HepG2 (cell line): ENCODE results near the gene HNRNPC. TPM values are rescaled to one million over a fixed set of nuclear protein-coding genes. Genes with fewer than 3 reads are reported as not detected.

ENCODE experiments used
- ATF2 ChIP-seq: sonication (generic); formaldehyde crosslinking; IDR thresholded peaks from 2 replicates; pipeline ENCODE4 v1.4.0; 2020; ENCODE audit warnings: missing genetic modification reagents
- ESRRA ChIP-seq: sonication (generic); formaldehyde crosslinking; IDR thresholded peaks from 2 replicates; pipeline ENCODE4 v1.5.1; 2020; ENCODE audit warnings: mild to moderate bottlenecking, low read depth, missing genetic modification reagents
- GABPA ChIP-seq, 2 experiments: IDR thresholded peaks; 2 replicates each; pipeline ENCODE4 v1.6.1; 2011 to 2016; ENCODE audit warnings: low read depth in 2 of 2, low read length in 1 of 2, missing biosample characterization in 1 of 2, missing genetic modification characterization in 1 of 2
- IRX3 ChIP-seq: sonication (generic); formaldehyde crosslinking; IDR thresholded peaks from 2 replicates; pipeline ENCODE4 v1.8.1; 2023; ENCODE audit warnings: mild to moderate bottlenecking, low read depth, missing genetic modification reagents, borderline replicate concordance
- MTA3 ChIP-seq: sonication (generic); formaldehyde crosslinking; IDR thresholded peaks from 2 replicates; pipeline ENCODE4 v1.4.0; 2020; ENCODE audit warnings: missing genetic modification reagents
- MXD3 ChIP-seq: IDR thresholded peaks from 2 replicates; pipeline ENCODE4 v1.6.1; 2016; ENCODE audit warnings: mild to moderate bottlenecking, missing biosample characterization, missing genetic modification reagents
- POLR2G ChIP-seq: fragments of 200-400 bp; formaldehyde crosslinking; IDR thresholded peaks from 2 replicates; pipeline ENCODE4 v1.6.1; 2018; ENCODE audit warnings: mild to moderate bottlenecking, low read depth, low read length, moderate library complexity
- RORA ChIP-seq: sonication (generic); formaldehyde crosslinking; IDR thresholded peaks from 2 replicates; pipeline ENCODE4 v1.5.0; 2020; ENCODE audit warnings: mild to moderate bottlenecking, missing genetic modification reagents, moderate library complexity
- SMAD9 ChIP-seq: sonication (generic); formaldehyde crosslinking; IDR thresholded peaks from 2 replicates; pipeline ENCODE4 v1.5.1; 2020; ENCODE audit warnings: mild to moderate bottlenecking, missing genetic modification reagents
- SNAPC4 ChIP-seq: sonication (generic); formaldehyde crosslinking; IDR thresholded peaks from 2 replicates; pipeline ENCODE4 v1.4.0; 2020; ENCODE audit warnings: mild to moderate bottlenecking, missing genetic modification reagents
- SP140L ChIP-seq: sonication (generic); formaldehyde crosslinking; IDR thresholded peaks from 2 replicates; pipeline ENCODE4 v1.4.0; 2020; ENCODE audit warnings: missing genetic modification reagents, borderline replicate concordance
- STAG1 ChIP-seq: sonication (generic); formaldehyde crosslinking; IDR thresholded peaks from 2 replicates; pipeline ENCODE4 v1.4.0; 2020; ENCODE audit warnings: missing genetic modification reagents
- TMF1 ChIP-seq: sonication (generic); formaldehyde crosslinking; IDR thresholded peaks from 2 replicates; pipeline ENCODE4 v1.8.1; 2022; ENCODE audit warnings: low read depth, missing genetic modification reagents
- WIZ ChIP-seq: sonication (generic); formaldehyde crosslinking; IDR thresholded peaks from 2 replicates; pipeline ENCODE4 v1.5.1; 2020; ENCODE audit warnings: mild to moderate bottlenecking, missing genetic modification reagents
- ZNF160 ChIP-seq: sonication (generic); formaldehyde crosslinking; IDR thresholded peaks from 2 replicates; pipeline ENCODE4 v1.8.0; 2022; ENCODE audit warnings: mild to moderate bottlenecking, inconsistent platforms, missing genetic modification reagents
- ZNF350 ChIP-seq: sonication (generic); formaldehyde crosslinking; IDR thresholded peaks from 2 replicates; pipeline ENCODE4 v1.4.0; 2020; ENCODE audit warnings: mild to moderate bottlenecking, low read depth, missing genetic modification reagents, borderline replicate concordance
- ZNF562 ChIP-seq: sonication (generic); formaldehyde crosslinking; IDR thresholded peaks from 2 replicates; pipeline ENCODE4 v1.8.0; 2022; ENCODE audit warnings: missing genetic modification reagents, borderline replicate concordance
- ZNF598 ChIP-seq: sonication (generic); formaldehyde crosslinking; IDR thresholded peaks from 2 replicates; pipeline ENCODE4 v1.5.1; 2020; ENCODE audit warnings: mild to moderate bottlenecking, missing genetic modification reagents, borderline replicate concordance
- ZNF605 ChIP-seq: sonication (generic); formaldehyde crosslinking; IDR thresholded peaks from 2 replicates; pipeline ENCODE4 v1.8.0; 2022; ENCODE audit warnings: mild to moderate bottlenecking, missing genetic modification reagents
- ZNF737 ChIP-seq: sonication (generic); formaldehyde crosslinking; IDR thresholded peaks from 2 replicates; pipeline ENCODE4 v1.5.0; 2020; ENCODE audit warnings: missing genetic modification reagents, mild to moderate bottlenecking, borderline replicate concordance
- ZNF773 ChIP-seq: sonication (generic); formaldehyde crosslinking; IDR thresholded peaks from 2 replicates; pipeline ENCODE4 v1.4.0; 2020; ENCODE audit warnings: missing genetic modification reagents, borderline replicate concordance
- ZNF879 ChIP-seq: sonication (generic); formaldehyde crosslinking; IDR thresholded peaks from 2 replicates; pipeline ENCODE4 v1.8.1; 2023; ENCODE audit warnings: missing genetic modification reagents
- ZNF891 ChIP-seq: sonication (generic); formaldehyde crosslinking; IDR thresholded peaks from 2 replicates; pipeline ENCODE4 v1.5.0; 2020; ENCODE audit warnings: mild to moderate bottlenecking, missing genetic modification reagents
- polyA plus RNA-seq, 8 experiments: library from polyadenylated mRNA; depleted of rRNA in 3 of 8; stranded (reverse) in 7 of 8; unstranded in 1 of 8; fragments of >200 nt; fragmentation: Illumina TruSeq in 4 of 8; extraction: Trizol in 4 of 8; gene quantifications; 2 replicates each; pipeline versions ENCODE4 v1.2.1 to v1.2.3, GENCODE V29; 2011 to 2016; ENCODE audit warnings: low read depth in 4 of 8, missing spikeins in 1 of 8, mixed read lengths in 1 of 8; ENCODE audit not compliant: insufficient read depth in 1 of 8
- total RNA-seq, 5 experiments: library from RNA; depleted of rRNA; stranded (reverse); fragments of >200 nt; fragmentation: Illumina TruSeq; extraction: Trizol; gene quantifications; 2 replicates each; pipeline ENCODE4 v1.2.3, GENCODE V29; 2016; ENCODE audit warnings: low read depth in 1 of 5

HNRNPC gene
- total and polyA plus RNA-seq, 2 of the 13 experiments (the other 11 are each of a cell fraction or from before 2014, with no cell fraction given) = 628 to 1,099 TPM

GRCh38 chr14:21191261-21191808 is 77.9 kb downstream of the HNRNPC start (continued):
- TF ChIP-seq ZNF891 (CRISPR knock-in tag) (peak; percentile 26; the same call in 1 of the 2 replicates), ZNF562 (no peak), ATF2 (CRISPR knock-in tag) (no peak), MXD3 (no peak), ZNF350 (CRISPR knock-in tag) (peak; percentile 11; the same call in 1 of the 2 replicates), ZNF598 (CRISPR knock-in tag) (peak; percentile 63; the same call in 1 of the 2 replicates), IRX3 (CRISPR knock-in tag) (0 out of 2 replicates have a peak, but pooled peaks have one; percentile 29), ZNF605 (0 out of 2 replicates have a peak, but pooled peaks have one; percentile 68), WIZ (CRISPR knock-in tag) (0 out of 2 replicates have a peak, but pooled peaks have one; percentile 54), ESRRA (CRISPR knock-in tag) (no peak), POLR2G (no peak), MTA3 (CRISPR knock-in tag) (no peak), TMF1 (CRISPR knock-in tag) (0 out of 2 replicates have a peak, but pooled peaks have one; percentile 23), GABPA (IDR thresholded peaks at IDR 0.05; ENCODE audit: low read depth, low read length) (no peak), GABPA (CRISPR knock-in tag; IDR thresholded peaks at IDR 0.05; ENCODE audit: low read depth) (no peak), ZNF737 (CRISPR knock-in tag) (0 out of 2 replicates have a peak, but pooled peaks have one; percentile 41), ZNF160 (CRISPR knock-in tag) (no peak), SNAPC4 (CRISPR knock-in tag) (no peak), SP140L (CRISPR knock-in tag) (no peak), RORA (CRISPR knock-in tag) (no peak), STAG1 (CRISPR knock-in tag) (peak; percentile 24; the same call in 1 of the 2 replicates), ZNF879 (no peak), ZNF773 (CRISPR knock-in tag) (no peak), SMAD9 (peak; percentile 50; the same call in 1 of the 2 replicates)
